G401 (cell line): Measurements from ENCODE around the gene GRK2. TPM values are rescaled to one million over a fixed set of nuclear protein-coding genes. Genes with fewer than 3 reads are reported as not detected.

Experiments used
- DNase-seq: peaks from one replicate; pipeline ENCODE4 v3.0.0-alpha.2; 2015; ENCODE audit warnings: low spot score
- in situ Hi-C: cut with HindIII; loops from 2 replicates; pipeline ENCODE4 v1.10.0; 2016; ENCODE audit warnings: low sequenced_read_pairs, mixed read lengths
- total RNA-seq: library from RNA; depleted of rRNA; stranded (reverse); fragments of >200 nt; shearing (Covaris generic); gene quantifications from 2 replicates; pipeline ENCODE4 v1.2.3, GENCODE V29; 2014

GRK2 gene
- total RNA-seq, 1 experiment from 2014 or later, result 48.8 TPM

DNA sequence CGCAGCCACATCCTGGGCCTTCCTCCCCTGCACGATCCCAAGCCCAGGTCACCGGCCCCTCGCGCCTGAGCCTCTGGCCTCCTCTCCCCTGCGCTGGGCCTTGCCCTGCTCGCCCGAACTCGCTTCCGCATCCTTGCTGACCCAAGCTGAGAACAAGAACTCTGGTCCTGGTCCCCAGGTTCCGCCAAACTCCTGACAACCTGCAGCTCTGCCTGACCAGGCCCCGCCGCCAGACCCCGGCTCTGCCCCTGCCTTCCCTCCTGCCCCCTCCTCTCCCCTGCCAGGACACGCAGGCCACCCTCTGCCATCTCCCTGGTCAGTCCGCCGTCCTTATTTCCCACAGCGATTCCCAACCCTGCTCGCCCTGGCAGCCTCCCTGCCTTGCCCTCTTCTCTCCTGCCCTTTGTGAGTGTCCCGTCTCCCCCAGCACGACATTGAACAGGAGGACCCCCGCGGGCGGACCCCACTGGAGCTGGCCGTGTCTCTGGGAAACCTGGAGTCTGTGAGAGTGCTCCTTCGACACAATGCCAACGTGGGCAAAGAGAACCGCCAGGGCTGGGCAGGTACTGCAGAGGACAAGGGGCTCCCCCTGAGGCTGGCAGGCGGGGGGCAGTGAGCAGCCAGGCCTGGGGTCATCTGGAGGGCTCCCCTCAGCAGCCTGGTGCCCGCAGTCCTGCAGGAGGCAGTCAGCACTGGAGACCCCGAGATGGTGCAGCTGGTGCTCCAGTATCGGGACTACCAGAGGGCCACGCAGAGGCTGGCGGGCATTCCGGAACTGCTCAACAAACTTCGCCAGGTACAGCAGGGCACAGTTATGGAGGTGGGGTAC is 23.6 kb downstream of the GRK2 start:
- no peak for DNase-seq
- in situ Hi-C loops, result no loop called here

DNA sequence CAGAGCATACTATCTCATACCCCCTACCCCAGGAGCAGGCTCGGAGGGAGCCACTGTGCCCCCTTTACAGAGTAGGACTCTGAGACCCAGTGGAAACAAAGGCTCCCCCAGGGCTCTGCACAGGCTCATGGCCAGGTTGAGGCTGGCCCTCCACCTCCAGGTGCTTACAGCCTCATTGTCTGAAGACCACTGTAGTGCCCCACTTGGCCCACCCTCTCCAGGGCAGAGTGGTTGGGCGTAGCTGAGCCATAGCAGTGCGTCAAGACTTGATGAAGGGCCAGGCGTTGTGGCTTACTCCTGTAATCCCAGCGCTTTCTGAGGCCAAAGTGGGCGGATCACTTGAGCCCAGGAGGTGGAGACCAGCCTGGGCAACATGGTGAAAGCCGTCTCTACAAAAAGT is 24.5 kb downstream of the GRK2 start:
- in situ Hi-C loops, result no loop called here

GRCh38 chr11:67291481-67292381 is 25.5 kb downstream of the GRK2 start:
- DNase-seq, result no peak
- in situ Hi-C loops, result no loop called here

More for the DNA sequence above, 24.5 kb downstream of the GRK2 start:
- no peak for DNase-seq

GRCh38 chr11:67292671-67293070 is 26.4 kb downstream of the GRK2 start:
- DNase-seq, result no peak
- in situ Hi-C loops, result no loop called here

- no peak for DNase-seq
Observed at GRCh38 chr11:67293090-67293489, 26.8 kb downstream of the GRK2 start.

DNA sequence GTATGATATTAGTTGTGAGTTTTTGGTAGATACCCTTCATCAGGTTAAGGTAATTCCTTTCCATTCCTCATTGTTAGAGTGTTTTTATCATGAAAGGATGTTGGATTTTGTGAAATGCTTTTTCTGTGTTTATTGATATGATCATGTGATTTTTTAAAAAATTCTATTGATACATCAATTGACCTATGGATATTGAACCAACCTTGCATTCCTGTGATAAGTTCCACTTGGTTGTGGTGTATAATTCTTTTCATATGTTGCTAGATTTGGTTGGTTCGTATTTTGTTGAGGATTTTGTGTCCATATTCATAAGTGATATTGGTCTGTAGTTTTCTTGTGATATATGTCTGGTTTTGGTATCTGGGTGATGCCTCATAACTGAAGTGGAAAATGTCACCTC is 29.6 kb downstream of the GRK2 start:
- in situ Hi-C loops, result no loop called here
- DNase-seq, result no peak

More at GRCh38 chr11:67293090-67293489, 26.8 kb downstream of the GRK2 start:
- in situ Hi-C loops, result no loop called here

DNA sequence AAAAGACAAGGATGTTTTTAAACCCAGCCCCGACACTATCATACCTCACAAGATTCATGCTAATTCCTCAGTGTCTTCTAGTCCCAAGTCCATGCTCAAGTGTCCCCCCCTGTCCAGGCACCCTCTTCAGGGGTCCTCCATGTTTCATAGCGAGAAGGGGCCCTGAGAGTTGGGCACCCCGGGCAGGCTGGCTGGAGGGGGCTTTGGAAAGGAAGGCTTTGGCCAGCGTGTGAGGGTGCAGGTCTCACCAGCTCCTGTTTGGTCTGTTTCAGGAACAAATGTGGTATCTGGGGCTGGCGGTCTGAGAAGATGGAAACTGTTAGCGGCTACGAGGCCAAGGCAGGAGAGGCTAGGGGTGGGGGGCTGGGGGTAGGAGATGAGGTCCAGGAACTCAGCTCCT is 32.5 kb downstream of the GRK2 start:
- no peak for DNase-seq
- in situ Hi-C loops, result no loop called here

GRCh38 chr11:67299471-67300191 is 33.4 kb downstream of the GRK2 start:
- in situ Hi-C loops, result no loop called here
- no peak for DNase-seq

- in situ Hi-C loops, result no loop called here
- DNase-seq, result no peak
Observed at GRCh38 chr11:67300256-67300755, 34.0 kb downstream of the GRK2 start.

DNA sequence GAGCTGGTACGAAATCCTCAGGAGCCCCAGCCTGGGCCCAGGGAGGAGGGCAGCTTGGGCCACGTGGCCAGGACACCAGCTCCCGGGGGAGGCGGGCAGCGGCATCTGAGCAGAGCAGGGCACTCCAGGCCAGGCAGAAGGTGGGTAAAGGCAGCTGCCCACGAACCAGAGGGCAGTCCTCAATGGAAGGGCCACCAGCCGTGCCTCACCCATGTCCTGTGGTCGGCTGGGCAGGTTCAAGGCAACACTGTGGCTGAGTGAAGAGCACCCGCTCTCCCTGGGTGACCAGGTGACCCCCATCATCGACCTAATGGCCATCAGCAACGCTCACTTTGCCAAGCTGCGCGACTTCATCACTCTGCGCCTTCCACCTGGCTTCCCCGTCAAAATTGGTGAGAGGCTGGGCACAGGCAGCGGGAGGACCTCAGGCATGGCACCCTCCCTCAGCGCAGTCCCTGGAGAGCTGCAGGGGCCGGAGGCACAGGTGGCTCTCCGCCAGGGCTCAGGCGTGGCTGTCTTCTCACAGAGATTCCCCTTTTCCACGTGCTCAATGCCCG is 34.6 kb downstream of the GRK2 start:
- in situ Hi-C loops, result no loop called here
- DNase-seq, result no peak

- in situ Hi-C loops, result no loop called here
- DNase-seq, result no peak
Observed at GRCh38 chr11:67301313-67301921, 35.1 kb downstream of the GRK2 start.

- DNase-seq, result peak; percentile 79
- in situ Hi-C loops, result no loop called here
Observed at GRCh38 chr11:67301951-67302516, 35.8 kb downstream of the GRK2 start.

- in situ Hi-C loops, result no loop called here
- peak; percentile 25 for DNase-seq
Observed at GRCh38 chr11:67302571-67303131, 36.4 kb downstream of the GRK2 start.

- in situ Hi-C loops, result no loop called here
- peak; percentile 84 for DNase-seq
Observed at GRCh38 chr11:67303132-67303834, 37.0 kb downstream of the GRK2 start, which contains the start of gene SSH3. Gene SSH3, plus strand, starts transcription at chr11:67303530. Its CDS starts 96 bp downstream, at chr11:67303626.

GRCh38 chr11:67303835-67304411 is 37.6 kb downstream of the GRK2 start:
- in situ Hi-C loops, result no loop called here
- peak; percentile 36 for DNase-seq

GRCh38 chr11:67304511-67305113 is 38.3 kb downstream of the GRK2 start:
- DNase-seq, result no peak
- in situ Hi-C loops, result no loop called here
